NOMO-1 (cell line): ENCODE data around the gene PACRG.

Experiments used
- DNase-seq, 2 experiments: peaks; one replicate each; lab custom pipeline; 2025; ENCODE audit not compliant: unreplicated experiment in 2 of 2; lab: John Stamatoyannopoulos, UW

Gene PACRG

GRCh38 chr6:163356324-163356723, 628.5 kb downstream of the PACRG start:
- DNase-seq, result peak; percentile 42 to 47

GRCh38 chr6:163356743-163357142, 629.0 kb downstream of the PACRG start:
- DNase-seq, result no peak

GRCh38 chr6:163364641-163365040, 636.9 kb downstream of the PACRG start:
- no peak for DNase-seq
